Kidney tubule cell (primary cell): Measurements from ENCODE around the gene ADPRHL1.
A peak's percentile ranks its signal among the peaks of the same experiment; 100 is the strongest.
"Not testable (repeated sequence)": the region's sequence is repeated elsewhere in the genome, so short reads cannot be mapped to it uniquely, and the experiment has no call there.

Source experiments
- DNase-seq: peaks from one replicate; pipeline ENCODE4 v3.0.0-alpha.2; 2018; ENCODE audit warnings: low spot score

The ADPRHL1 gene

GRCh38 chr13:113456116-113456702 is 2.9 kb upstream of the ADPRHL1 start:
- DNase-seq: no peak

- DNase-seq: no peak
These were observed 2.1 kb upstream of the ADPRHL1 start for GRCh38 chr13:113455384-113455783.

DNA sequence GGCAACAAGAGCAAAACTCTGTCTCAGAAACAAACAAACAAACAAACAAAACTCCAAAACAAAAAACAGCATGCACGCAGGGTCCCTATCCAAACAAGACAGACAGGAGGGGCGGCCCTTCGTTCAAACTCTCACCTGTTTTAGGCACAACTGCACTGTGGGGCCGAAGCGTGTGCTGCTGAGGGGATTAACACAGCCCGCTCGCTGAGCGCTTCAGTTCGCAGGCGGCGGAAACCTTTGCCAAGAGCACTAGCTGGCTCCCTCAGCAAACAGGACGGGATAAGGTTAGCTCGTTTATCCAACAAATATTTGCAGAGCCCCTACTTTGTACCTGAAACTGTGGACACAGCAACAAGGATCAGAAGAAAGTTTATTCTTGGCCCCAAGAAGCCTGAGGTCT is 1.6 kb upstream of the ADPRHL1 start:
- no peak for DNase-seq

DNA sequence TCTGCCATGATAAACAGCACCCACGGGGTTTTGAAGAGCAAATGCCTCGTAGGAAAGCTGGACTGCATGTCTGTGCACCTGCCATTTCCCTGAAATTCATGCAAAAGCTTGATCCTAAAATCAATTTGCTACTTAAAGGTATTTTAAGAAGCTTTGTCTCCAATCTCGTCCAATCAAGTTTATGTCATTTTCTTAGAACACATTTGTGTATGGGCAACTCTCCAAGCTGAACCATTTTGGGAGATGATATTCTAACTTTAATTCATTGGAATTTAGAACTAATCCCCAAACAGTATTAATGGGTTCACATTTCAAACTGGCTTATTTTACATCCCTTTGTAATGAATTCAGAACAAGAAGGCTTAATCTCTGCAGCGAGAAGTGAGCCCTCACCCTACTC is 822 bp downstream of the ADPRHL1 start:
- no peak for DNase-seq

- no peak for DNase-seq
These were observed 1.3 kb downstream of the ADPRHL1 start for GRCh38 chr13:113451951-113452421.

GRCh38 chr13:113450861-113451620 is 2.2 kb downstream of the ADPRHL1 start:
- peak; percentile 28 for DNase-seq

DNA sequence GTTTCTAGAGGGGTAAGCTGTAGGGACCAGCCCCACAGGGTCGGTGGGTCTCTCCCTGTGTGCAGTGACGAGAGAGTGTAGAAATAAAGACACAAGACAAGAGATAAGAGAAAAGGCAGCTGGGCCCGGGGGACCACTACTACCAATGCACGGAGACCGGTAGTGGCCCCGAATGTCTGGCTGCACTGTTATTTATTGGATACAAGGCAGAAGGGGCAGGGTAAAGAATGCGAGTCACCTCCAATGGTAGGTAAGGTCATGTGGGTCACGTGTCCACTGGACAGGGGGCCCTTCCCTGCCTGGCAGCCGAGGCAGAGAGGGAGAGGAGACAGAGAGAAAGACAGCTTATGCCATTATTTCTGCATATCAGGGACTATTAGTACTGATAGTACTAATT is 2.9 kb downstream of the ADPRHL1 start:
- DNase-seq: not testable (repeated sequence)

GRCh38 chr13:113449693-113450347 is 3.5 kb downstream of the ADPRHL1 start:
- DNase-seq: no peak

GRCh38 chr13:113448885-113449692 is 4.2 kb downstream of the ADPRHL1 start:
- DNase-seq: no peak

DNA sequence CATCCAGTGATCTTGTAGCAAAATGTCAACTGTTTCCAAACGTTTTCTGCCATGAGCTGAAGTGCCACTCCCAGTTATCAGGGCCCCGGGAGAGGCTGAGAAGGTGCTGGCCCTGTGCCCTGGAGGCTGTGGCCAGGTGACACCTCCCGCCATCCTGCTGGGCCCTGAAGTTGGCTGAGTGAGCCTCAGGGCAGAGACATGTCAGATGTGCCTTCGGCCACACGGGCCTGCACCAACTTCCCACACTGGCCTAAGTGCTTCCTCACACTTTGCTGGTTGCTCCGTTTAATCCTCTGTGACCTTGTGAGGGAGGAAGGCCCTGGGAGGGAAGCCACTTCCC is 4.8 kb downstream of the ADPRHL1 start:
- DNase-seq: no peak

GRCh38 chr13:113447596-113447995 is 5.7 kb downstream of the ADPRHL1 start:
- no peak for DNase-seq

DNA sequence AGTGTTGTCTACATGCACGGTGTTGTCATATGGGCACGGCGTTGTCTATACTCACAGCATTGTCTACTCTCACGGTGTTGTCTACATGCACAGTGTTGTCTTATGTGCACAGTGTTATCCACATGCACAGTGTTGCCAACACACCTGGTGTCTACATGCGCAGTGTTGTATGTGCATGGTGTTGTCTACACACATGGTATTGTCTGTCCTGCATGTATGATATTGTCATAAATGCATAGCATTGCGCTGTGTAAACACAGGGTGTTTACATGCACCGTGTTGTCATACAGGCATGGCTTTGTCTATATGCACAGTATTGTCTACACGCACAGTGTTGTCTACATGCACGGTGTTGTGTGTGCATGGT is 6.8 kb downstream of the ADPRHL1 start:
- DNase-seq: no peak

DNA sequence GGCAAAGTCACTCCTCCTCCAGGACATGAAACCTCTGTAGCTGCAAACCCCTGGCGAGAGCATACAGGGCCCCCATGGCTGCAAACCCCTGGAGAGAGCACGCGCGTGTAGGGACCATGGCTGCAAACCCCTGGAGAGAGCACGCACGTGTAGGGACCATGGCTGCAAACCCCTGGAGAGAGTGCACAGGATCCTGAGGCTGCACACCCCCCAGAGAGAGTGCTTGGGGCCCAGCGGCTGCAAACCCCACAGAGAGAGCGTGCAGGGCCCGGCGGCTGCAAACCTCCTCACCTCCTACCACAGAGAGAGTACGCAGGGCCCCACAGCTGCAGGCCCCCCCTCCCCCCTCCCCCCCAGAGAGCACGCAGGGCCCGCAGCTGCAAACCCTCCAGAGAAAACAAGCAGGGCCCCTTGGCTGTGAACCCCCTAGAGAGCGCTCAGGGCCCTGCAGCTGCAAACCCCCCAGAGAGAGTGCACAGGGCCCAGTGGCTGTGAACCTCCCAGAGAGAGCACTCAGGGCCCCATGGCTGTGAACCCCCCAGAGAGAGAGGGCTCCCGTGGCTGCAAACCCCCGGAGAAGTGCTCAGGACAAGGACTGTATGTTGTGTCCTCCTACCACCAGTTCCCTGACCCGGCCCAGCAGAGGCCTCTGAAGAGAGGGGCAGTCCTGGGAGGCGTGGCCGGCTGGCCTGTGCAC is 7.3 kb downstream of the ADPRHL1 start:
- no peak for DNase-seq

DNA sequence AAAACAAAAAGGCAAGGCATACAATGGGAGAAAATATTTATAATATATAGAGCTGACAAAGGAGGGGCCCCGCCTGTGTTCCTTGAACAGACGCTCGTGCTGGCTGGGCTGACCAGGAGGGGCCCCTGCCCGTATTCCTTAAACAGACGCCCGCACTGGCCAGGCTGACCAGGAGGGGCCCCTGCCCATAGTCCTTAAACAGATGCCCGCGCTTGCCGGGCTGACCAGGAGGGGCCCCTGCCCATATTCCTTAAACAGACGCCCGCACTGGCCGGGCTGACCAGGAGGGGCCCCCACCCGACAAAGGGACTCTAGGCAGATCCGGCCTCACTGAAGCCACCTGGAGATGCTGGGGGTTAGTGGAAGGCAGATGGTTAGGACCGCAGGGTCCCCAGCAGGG is 9.3 kb downstream of the ADPRHL1 start:
- no peak for DNase-seq

GRCh38 chr13:113442985-113443362 is 10.3 kb downstream of the ADPRHL1 start:
- no peak for DNase-seq

GRCh38 chr13:113442354-113442984 is 10.8 kb downstream of the ADPRHL1 start:
- no peak for DNase-seq

- DNase-seq: no peak
These were observed 11.6 kb downstream of the ADPRHL1 start for GRCh38 chr13:113441661-113442060.

DNA sequence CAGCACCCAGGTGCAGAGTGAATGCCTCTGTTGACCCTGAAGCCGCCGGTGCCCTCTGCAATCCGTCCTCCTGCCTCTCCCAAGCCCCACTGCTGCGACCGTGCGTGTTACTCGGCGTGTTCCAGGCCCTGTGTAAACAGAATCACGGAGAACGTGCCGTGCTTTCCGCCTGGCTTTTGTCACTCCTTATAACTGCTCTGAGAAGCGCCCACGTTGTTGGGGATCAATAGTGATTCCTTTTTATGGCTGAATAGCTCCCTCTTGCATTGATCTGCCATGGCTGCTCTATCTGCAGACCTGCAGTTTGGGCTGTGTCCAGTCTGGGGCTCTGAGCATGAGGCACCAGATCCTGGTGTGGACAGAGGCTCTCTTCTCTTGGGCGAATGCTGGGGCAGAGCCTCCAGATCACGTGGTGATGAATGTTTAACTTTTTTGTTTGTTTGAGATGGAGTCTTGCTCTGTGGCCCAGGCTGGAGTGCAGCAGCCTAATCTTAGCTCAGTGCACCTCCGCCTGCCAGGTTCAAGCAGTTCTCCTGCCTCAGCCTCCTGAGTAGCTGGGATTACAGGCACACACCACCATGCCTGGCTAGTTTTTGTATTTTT is 15.8 kb downstream of the ADPRHL1 start:
- DNase-seq: no peak

- not testable (repeated sequence) for DNase-seq
These were observed 16.4 kb downstream of the ADPRHL1 start for GRCh38 chr13:113436866-113437265.

- not testable (repeated sequence) for DNase-seq
These were observed 17.4 kb downstream of the ADPRHL1 start for GRCh38 chr13:113435907-113436306.

- no peak for DNase-seq
These were observed 19.8 kb downstream of the ADPRHL1 start for GRCh38 chr13:113433391-113433916.
